Activated effector memory CD4-positive, alpha-beta T cell treated with anti-CD3 and anti-CD28 coated beads, Interleukin-2, amount 50 U/mL, for 16 hours (primary cell): ENCODE results near the gene OR2K2.
"Not testable (repeated sequence)": the region's sequence is repeated elsewhere in the genome, so short reads cannot be mapped to it uniquely, and the experiment has no call there.

Source experiments
- DNase-seq: peaks from one replicate; pipeline ENCODE4 v3.0.0-alpha.2; 2020

OR2K2 gene

GRCh38 chr9:111297066-111297824, 32.8 kb downstream of the OR2K2 start:
- DNase-seq: no peak

- DNase-seq: no peak
Observed at GRCh38 chr9:111294691-111295451, 35.2 kb downstream of the OR2K2 start.

- no peak for DNase-seq
Observed at GRCh38 chr9:111287127-111287526, 42.9 kb downstream of the OR2K2 start.

- no peak for DNase-seq
Observed at GRCh38 chr9:111284703-111285102, 45.3 kb downstream of the OR2K2 start.

GRCh38 chr9:111282845-111283244, 47.2 kb downstream of the OR2K2 start:
- DNase-seq: no peak

- not testable (repeated sequence) for DNase-seq
Observed at GRCh38 chr9:111280795-111281194, 49.2 kb downstream of the OR2K2 start.
